GM21723 (cell line): ENCODE data around the gene ASXL2.
"Not testable (repeated sequence)": the region's sequence is repeated elsewhere in the genome, so short reads cannot be mapped to it uniquely, and the experiment has no call there.

Experiments
- ATAC-seq: cut with Tn5 transposase; IDR thresholded peaks from one replicate; pipeline ENCODE4 v1.9.1; 2021; ENCODE audit warnings: mild to moderate bottlenecking, moderate library complexity; ENCODE audit not compliant: unreplicated experiment

The ASXL2 gene

GRCh38 chr2:25838152-25838756 is 40.0 kb downstream of the ASXL2 start:
- no peak for ATAC-seq

GRCh38 chr2:25835906-25836305 is 42.4 kb downstream of the ASXL2 start:
- ATAC-seq, result no peak

- no peak for ATAC-seq
These were observed 44.7 kb downstream of the ASXL2 start for GRCh38 chr2:25833566-25833965.

- ATAC-seq, result no peak
These were observed 45.4 kb downstream of the ASXL2 start for GRCh38 chr2:25832897-25833296.

GRCh38 chr2:25831746-25832449 is 46.4 kb downstream of the ASXL2 start:
- ATAC-seq, result no peak

GRCh38 chr2:25829828-25830227 is 48.5 kb downstream of the ASXL2 start:
- no peak for ATAC-seq

GRCh38 chr2:25829377-25829704 is 48.9 kb downstream of the ASXL2 start:
- ATAC-seq, result no peak

GRCh38 chr2:25828532-25829376 is 49.5 kb downstream of the ASXL2 start:
- not testable (repeated sequence) for ATAC-seq

- no peak for ATAC-seq
These were observed 53.0 kb downstream of the ASXL2 start for GRCh38 chr2:25825238-25825637.

- ATAC-seq, result no peak
These were observed 53.6 kb downstream of the ASXL2 start for GRCh38 chr2:25824718-25825117.

GRCh38 chr2:25824216-25824615 is 54.1 kb downstream of the ASXL2 start:
- no peak for ATAC-seq

GRCh38 chr2:25822190-25823117 is 55.8 kb downstream of the ASXL2 start:
- no peak for ATAC-seq

- no peak for ATAC-seq
These were observed 56.8 kb downstream of the ASXL2 start for GRCh38 chr2:25821225-25822056.

- ATAC-seq, result no peak
These were observed 58.7 kb downstream of the ASXL2 start for GRCh38 chr2:25819597-25820039.

GRCh38 chr2:25817630-25818029 is 60.7 kb downstream of the ASXL2 start:
- peak; percentile 72 for ATAC-seq

- no peak for ATAC-seq
These were observed 61.3 kb downstream of the ASXL2 start for GRCh38 chr2:25817006-25817405.

GRCh38 chr2:25816249-25816648 is 62.0 kb downstream of the ASXL2 start:
- no peak for ATAC-seq

- ATAC-seq, result no peak
These were observed 63.6 kb downstream of the ASXL2 start for GRCh38 chr2:25814681-25815080.

- ATAC-seq, result no peak
These were observed 67.9 kb downstream of the ASXL2 start for GRCh38 chr2:25810428-25810827.

- no peak for ATAC-seq
These were observed 68.6 kb downstream of the ASXL2 start for GRCh38 chr2:25809646-25810045.
